ENCODE data around the gene PRUNE2.
"Not testable (repeated sequence)": the region's sequence is repeated elsewhere in the genome, so short reads cannot be mapped to it uniquely, and the experiment has no call there.

The PRUNE2 gene

GRCh38 chr9:76793784-76794431, 112.0 kb downstream of the PRUNE2 start:
- no peak for DNase-seq

- DNase-seq: no peak
Measured at GRCh38 chr9:76789840-76790239, 116.1 kb downstream of the PRUNE2 start.

GRCh38 chr9:76787677-76788076, 118.2 kb downstream of the PRUNE2 start:
- no peak for DNase-seq

- no peak for DNase-seq
Measured at GRCh38 chr9:76785501-76785900, 120.4 kb downstream of the PRUNE2 start.

- DNase-seq: no peak
Measured at GRCh38 chr9:76784881-76785280, 121.0 kb downstream of the PRUNE2 start.

- DNase-seq: no peak
Measured at GRCh38 chr9:76772686-76773445, 133.0 kb downstream of the PRUNE2 start.

- no peak for DNase-seq
Measured at GRCh38 chr9:76766126-76766525, 139.8 kb downstream of the PRUNE2 start.

GRCh38 chr9:76764138-76764537, 141.8 kb downstream of the PRUNE2 start, which contains the start of gene PCA3:
Gene PCA3 (plus strand): TSS chr9:76764438.
- no peak for DNase-seq

GRCh38 chr9:76761448-76761847, 144.5 kb downstream of the PRUNE2 start:
- no peak for DNase-seq

- no peak for DNase-seq
Measured at GRCh38 chr9:76759732-76760131, 146.2 kb downstream of the PRUNE2 start.

GRCh38 chr9:76758476-76758875, 147.4 kb downstream of the PRUNE2 start:
- DNase-seq: no peak

- DNase-seq: no peak
Measured at GRCh38 chr9:76756941-76757673, 148.8 kb downstream of the PRUNE2 start.

- DNase-seq: no peak
Measured at GRCh38 chr9:76756268-76756640, 149.7 kb downstream of the PRUNE2 start.

GRCh38 chr9:76751001-76751400, 154.9 kb downstream of the PRUNE2 start:
- no peak for DNase-seq

GRCh38 chr9:76744336-76744735, 161.6 kb downstream of the PRUNE2 start:
- DNase-seq: no peak

- DNase-seq: no peak
Measured at GRCh38 chr9:76743931-76744330, 162.0 kb downstream of the PRUNE2 start.

GRCh38 chr9:76742890-76743289, 163.0 kb downstream of the PRUNE2 start:
- DNase-seq: not testable (repeated sequence)

- DNase-seq: no peak
Measured at GRCh38 chr9:76741524-76741923, 164.4 kb downstream of the PRUNE2 start.

GRCh38 chr9:76738402-76738801, 167.5 kb downstream of the PRUNE2 start:
- no peak for DNase-seq

GRCh38 chr9:76737154-76737902, 168.6 kb downstream of the PRUNE2 start:
- no peak for DNase-seq

GRCh38 chr9:76734716-76735115, 171.2 kb downstream of the PRUNE2 start:
- no peak for DNase-seq

- DNase-seq: no peak
Measured at GRCh38 chr9:76733096-76733495, 172.8 kb downstream of the PRUNE2 start.

GRCh38 chr9:76732341-76732958, 173.5 kb downstream of the PRUNE2 start:
- no peak for DNase-seq

All from stimulated activated CD4-positive, alpha-beta T cell treated with anti-CD3 and anti-CD28 coated beads, Interleukin-4, amount 100 ng/mL, for 24 hours (primary cell).